HL-60 (cell line): ENCODE measurements around the gene GOLGA6L7.

ENCODE experiments used
- CTCF ChIP-seq: IDR thresholded peaks from one replicate; pipeline ENCODE4 v1.5.1; 2011; ENCODE audit warnings: low read length, control low read depth, inconsistent platforms; ENCODE audit not compliant: insufficient read depth
- GABPA ChIP-seq: IDR thresholded peaks from 2 replicates; pipeline ENCODE4 v1.6.1; 2012; ENCODE audit warnings: low read depth
- POLR2AphosphoS5 ChIP-seq: IDR thresholded peaks from 2 replicates; pipeline ENCODE4 v1.6.1; 2012; ENCODE audit warnings: low read depth
- REST ChIP-seq: IDR thresholded peaks from 2 replicates; pipeline ENCODE4 v1.6.1; 2012; ENCODE audit warnings: low read depth; ENCODE audit not compliant: insufficient replicate concordance

- TF ChIP-seq CTCF (no peak), POLR2AphosphoS5 (no peak), REST (no peak), GABPA (no peak)
These were observed 42.5 kb upstream of the GOLGA6L7 start for GRCh38 chr15:28890711-28891495.
